ENCODE measurements around the gene GRAPL.
"Not testable (repeated sequence)": the region's sequence is repeated elsewhere in the genome, so short reads cannot be mapped to it uniquely, and the experiment has no call there.

- TF ChIP-seq, protein P1, sequence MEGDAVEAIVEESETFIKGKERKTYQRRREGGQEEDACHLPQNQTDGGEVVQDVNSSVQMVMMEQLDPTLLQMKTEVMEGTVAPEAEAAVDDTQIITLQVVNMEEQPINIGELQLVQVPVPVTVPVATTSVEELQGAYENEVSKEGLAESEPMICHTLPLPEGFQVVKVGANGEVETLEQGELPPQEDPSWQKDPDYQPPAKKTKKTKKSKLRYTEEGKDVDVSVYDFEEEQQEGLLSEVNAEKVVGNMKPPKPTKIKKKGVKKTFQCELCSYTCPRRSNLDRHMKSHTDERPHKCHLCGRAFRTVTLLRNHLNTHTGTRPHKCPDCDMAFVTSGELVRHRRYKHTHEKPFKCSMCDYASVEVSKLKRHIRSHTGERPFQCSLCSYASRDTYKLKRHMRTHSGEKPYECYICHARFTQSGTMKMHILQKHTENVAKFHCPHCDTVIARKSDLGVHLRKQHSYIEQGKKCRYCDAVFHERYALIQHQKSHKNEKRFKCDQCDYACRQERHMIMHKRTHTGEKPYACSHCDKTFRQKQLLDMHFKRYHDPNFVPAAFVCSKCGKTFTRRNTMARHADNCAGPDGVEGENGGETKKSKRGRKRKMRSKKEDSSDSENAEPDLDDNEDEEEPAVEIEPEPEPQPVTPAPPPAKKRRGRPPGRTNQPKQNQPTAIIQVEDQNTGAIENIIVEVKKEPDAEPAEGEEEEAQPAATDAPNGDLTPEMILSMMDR (IDR thresholded peaks at IDR 0.05) = not testable (repeated sequence)
- not testable (repeated sequence) for TF ChIP-seq EZH2 (IDR thresholded peaks at IDR 0.05; ENCODE audit: borderline replicate concordance, insufficient read depth, low read depth, low read length, poor library complexity, severe bottlenecking)
Observed at GRCh38 chr17:19141366-19142155, 14.2 kb downstream of the GRAPL start.
